Subcutaneous adipose tissue (tissue), 4 donors: ENCODE data around the gene TCF4. TPM values are rescaled to one million over a fixed set of nuclear protein-coding genes. Genes with fewer than 3 reads are reported as not detected.

ENCODE experiments used
- CTCF ChIP-seq: fragments of 450-650 bp; IDR thresholded peaks from one replicate; pipeline ENCODE4 v1.5.1; 2016; ENCODE audit warnings: low read depth, mild to moderate bottlenecking, control low read depth, antibody characterized with exemption, moderate library complexity
- total RNA-seq, 4 donors: library from RNA; depleted of rRNA; stranded (reverse); fragments of >200 nt; gene quantifications; one replicate each; pipeline ENCODE4 v1.1.0, GENCODE V29; 2016

TCF4 gene
- total RNA-seq, 4 donors from 2014 or later: 110 to 250 (median 170) TPM

- TF ChIP-seq CTCF: no peak
Observed at GRCh38 chr18:55356815-55357214, 231.2 kb downstream of the TCF4 start.

GRCh38 chr18:55355223-55355622 lies 232.8 kb downstream of the TCF4 start:
- no peak for TF ChIP-seq CTCF

GRCh38 chr18:55354795-55355194 lies 233.2 kb downstream of the TCF4 start:
- TF ChIP-seq CTCF: no peak

- TF ChIP-seq CTCF: no peak
Observed at GRCh38 chr18:55353806-55354205, 234.2 kb downstream of the TCF4 start.

- TF ChIP-seq CTCF: no peak
Observed at GRCh38 chr18:55353391-55353790, 234.6 kb downstream of the TCF4 start.

- no peak for TF ChIP-seq CTCF
Observed at GRCh38 chr18:55351980-55352714, 235.8 kb downstream of the TCF4 start.

GRCh38 chr18:55351241-55351691 lies 236.7 kb downstream of the TCF4 start:
- no peak for TF ChIP-seq CTCF
